ENCODE results near the gene LCAT.

The LCAT gene

DNA sequence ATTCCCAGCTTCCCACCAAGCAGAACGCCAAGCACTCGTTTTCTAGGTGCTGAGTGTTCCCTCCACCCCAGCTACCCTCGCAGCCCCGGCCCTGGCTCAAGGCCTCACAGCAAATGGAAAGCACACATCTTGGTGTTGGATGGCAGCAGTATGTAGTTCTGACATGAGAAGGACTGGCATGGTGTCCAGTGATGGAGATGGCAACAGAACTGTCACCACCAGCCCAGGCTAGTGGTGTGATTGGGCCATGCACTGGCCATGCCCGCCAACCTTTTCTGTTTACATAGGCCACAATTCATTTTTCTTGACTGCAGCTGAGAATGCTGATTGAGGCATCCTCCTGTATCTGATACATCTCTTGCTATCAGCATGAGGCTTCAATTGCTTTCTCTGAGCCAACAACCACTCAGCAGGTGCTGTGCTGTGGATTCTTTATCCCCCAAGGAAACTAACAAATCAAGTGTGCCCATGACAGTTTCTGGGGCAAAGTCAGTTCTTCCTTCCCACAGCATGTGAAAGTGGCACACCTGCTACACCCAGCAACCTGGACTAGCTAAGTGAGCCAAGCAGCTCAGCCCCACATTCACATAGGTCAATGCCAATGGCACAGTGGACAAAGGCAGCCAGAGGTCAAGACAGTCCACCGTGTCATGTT lies 20.7 kb upstream of the LCAT start:
- no peak overlapping the region for H3K4me3 ChIP-seq
- H3K27ac ChIP-seq, result no peak overlapping the region
- no peak for DNase-seq (ENCODE audit: low read depth, low spot score)
- H3K36me3 ChIP-seq (ENCODE audit: insufficient read depth, low read length), result no peaks in the 10 kb centered on the region
- TF ChIP-seq POLR2AphosphoS5 (IDR thresholded peaks at IDR 0.05; ENCODE audit: borderline replicate concordance, low read depth, low read length) (no peak), EZH2 (IDR thresholded peaks at IDR 0.05) (no peak), FOXP2 (optimal IDR thresholded peaks at IDR 0.05; ENCODE audit: control extremely low read depth, extremely low read length, insufficient read depth) (no peak)
- no peak overlapping the region for H3K9ac ChIP-seq (ENCODE audit: insufficient read length)
- no peaks in the 10 kb centered on the region for H3K9me3 ChIP-seq (ENCODE audit: low read depth, low read length)

DNA sequence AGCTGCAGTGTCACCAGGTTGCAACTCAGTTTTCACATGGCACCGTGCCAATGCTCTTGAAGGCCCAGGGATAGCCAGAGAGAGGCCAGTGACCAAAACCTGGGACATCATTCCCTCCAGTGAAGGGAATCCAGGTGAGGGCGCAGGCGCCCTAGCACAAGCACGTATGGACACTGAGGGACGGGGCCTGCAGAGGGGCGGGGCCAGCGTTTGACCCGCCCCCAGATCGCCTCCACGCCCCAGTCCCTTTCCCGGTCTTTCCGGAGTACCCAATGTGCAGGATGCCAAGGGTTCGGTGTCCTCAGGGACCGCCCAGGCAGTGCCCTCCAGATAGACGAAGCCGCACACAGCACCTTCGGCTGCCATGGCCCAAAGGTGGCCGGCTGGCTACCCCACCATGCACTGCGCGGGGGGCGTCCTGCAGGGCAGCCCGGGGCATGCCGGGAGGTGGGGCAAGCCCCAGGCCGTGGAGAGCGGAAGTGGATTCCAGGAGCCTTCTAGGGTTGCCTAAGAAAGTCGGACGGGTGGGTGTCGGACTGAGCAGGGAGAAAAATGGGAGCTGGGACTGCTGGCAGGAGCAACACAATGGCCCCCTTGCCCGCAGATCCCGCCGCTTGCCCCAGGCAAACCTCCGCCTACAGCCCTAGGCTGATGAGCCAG lies 19.9 kb upstream of the LCAT start:
- H3K9ac ChIP-seq (ENCODE audit: insufficient read length), result no peak overlapping the region
- no peak for TF ChIP-seq EZH2 (IDR thresholded peaks at IDR 0.05)
- TF ChIP-seq POLR2AphosphoS5 (IDR thresholded peaks at IDR 0.05; ENCODE audit: borderline replicate concordance, low read depth, low read length), result no peak
- no peak for TF ChIP-seq FOXP2 (optimal IDR thresholded peaks at IDR 0.05; ENCODE audit: control extremely low read depth, extremely low read length, insufficient read depth)
- DNase-seq (ENCODE audit: low read depth, low spot score), result no peak
- no peak overlapping the region for H3K27ac ChIP-seq
- no peaks in the 10 kb centered on the region for H3K36me3 ChIP-seq (ENCODE audit: insufficient read depth, low read length)
- H3K4me3 ChIP-seq, result no peak overlapping the region
- H3K9me3 ChIP-seq (ENCODE audit: low read depth, low read length), result no peaks in the 10 kb centered on the region

DNA sequence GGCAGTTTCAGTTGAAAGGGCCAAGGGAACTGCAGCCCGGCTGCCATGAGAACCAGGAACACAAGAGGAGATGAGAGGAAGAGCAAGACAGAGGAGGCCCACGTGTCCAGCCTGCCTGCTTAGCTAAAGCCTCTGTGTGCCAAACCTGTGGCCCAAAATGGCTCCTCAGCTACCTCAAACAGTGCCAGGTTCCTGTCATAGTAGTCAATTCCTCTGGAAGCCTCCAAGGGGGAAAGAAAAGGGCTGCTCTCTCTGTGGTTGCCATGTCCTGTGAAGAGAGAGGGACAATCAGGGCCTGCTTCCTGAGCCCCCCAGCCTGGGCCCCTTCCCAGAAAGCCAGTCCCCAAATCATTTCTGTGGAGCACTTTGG lies 19.4 kb upstream of the LCAT start:
- Histone ChIP-seq H3K9me3 (ENCODE audit: low read depth, low read length) (no peaks in the 10 kb centered on the region), H3K4me3 (no peak overlapping the region), H3K9ac (ENCODE audit: insufficient read length) (no peak overlapping the region), H3K36me3 (ENCODE audit: insufficient read depth, low read length) (no peaks in the 10 kb centered on the region), H3K27ac (no peak overlapping the region)
- TF ChIP-seq FOXP2 (optimal IDR thresholded peaks at IDR 0.05; ENCODE audit: control extremely low read depth, extremely low read length, insufficient read depth) (no peak), POLR2AphosphoS5 (IDR thresholded peaks at IDR 0.05; ENCODE audit: borderline replicate concordance, low read depth, low read length) (no peak), EZH2 (IDR thresholded peaks at IDR 0.05) (no peak)
- no peak for DNase-seq (ENCODE audit: low read depth, low spot score)

DNA sequence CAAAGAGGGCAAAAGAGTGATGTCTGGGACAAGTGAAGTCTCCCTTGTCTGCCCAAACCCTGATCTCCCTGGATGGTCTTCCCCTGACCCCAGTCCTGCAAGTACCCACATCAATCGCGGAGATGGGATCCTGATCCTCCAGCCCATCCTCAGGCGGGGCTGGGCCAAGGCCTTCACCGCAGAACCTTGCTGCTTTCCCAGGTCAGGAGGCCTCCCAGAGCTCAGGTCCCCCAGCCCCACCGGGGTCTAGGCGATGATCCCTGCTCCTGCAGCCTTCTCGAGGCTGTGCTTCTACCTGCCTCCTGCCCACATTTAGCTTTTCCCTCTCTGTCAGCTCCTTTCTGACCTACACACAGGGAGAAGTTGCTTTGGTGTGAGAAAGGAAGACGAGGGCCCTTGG lies 18.2 kb upstream of the LCAT start:
- Histone ChIP-seq H3K9me3 (ENCODE audit: low read depth, low read length) (no peaks in the 10 kb centered on the region), H3K27ac (no peak overlapping the region), H3K9ac (ENCODE audit: insufficient read length) (no peak overlapping the region), H3K4me3 (no peak overlapping the region), H3K36me3 (ENCODE audit: insufficient read depth, low read length) (no peaks in the 10 kb centered on the region)
- DNase-seq (ENCODE audit: low read depth, low spot score), result no peak
- no peak for TF ChIP-seq EZH2 (IDR thresholded peaks at IDR 0.05)

DNA sequence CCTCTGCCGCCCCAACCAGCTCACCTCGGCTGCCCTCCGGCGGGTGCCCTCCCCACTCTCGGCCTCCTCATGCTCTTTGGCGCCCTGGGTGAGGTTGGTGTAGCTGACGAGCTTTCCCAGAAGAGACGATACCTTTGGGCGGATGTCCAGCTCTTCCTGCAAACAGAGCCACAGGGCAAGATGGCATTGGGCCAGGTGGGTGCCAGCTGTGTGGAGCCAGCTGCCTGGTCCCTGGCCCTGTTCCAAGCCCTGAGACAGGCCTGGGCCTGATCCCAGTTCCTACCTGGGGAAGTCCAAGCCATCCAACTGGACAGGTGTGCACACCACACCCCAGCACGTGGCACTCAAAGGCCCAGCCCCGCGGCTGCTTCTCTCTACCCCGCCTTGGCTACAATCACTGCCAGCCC lies 17.6 kb upstream of the LCAT start:
- no peak for DNase-seq (ENCODE audit: low read depth, low spot score)
- TF ChIP-seq POLR2AphosphoS5 (IDR thresholded peaks at IDR 0.05; ENCODE audit: borderline replicate concordance, low read depth, low read length) (no peak), FOXP2 (optimal IDR thresholded peaks at IDR 0.05; ENCODE audit: control extremely low read depth, extremely low read length, insufficient read depth) (no peak), EZH2 (IDR thresholded peaks at IDR 0.05) (no peak)
- Histone ChIP-seq H3K9ac (ENCODE audit: insufficient read length) (no peak overlapping the region), H3K27ac (no peak overlapping the region), H3K36me3 (ENCODE audit: insufficient read depth, low read length) (no peaks in the 10 kb centered on the region), H3K9me3 (ENCODE audit: low read depth, low read length) (no peaks in the 10 kb centered on the region), H3K4me3 (no peak overlapping the region)

DNA sequence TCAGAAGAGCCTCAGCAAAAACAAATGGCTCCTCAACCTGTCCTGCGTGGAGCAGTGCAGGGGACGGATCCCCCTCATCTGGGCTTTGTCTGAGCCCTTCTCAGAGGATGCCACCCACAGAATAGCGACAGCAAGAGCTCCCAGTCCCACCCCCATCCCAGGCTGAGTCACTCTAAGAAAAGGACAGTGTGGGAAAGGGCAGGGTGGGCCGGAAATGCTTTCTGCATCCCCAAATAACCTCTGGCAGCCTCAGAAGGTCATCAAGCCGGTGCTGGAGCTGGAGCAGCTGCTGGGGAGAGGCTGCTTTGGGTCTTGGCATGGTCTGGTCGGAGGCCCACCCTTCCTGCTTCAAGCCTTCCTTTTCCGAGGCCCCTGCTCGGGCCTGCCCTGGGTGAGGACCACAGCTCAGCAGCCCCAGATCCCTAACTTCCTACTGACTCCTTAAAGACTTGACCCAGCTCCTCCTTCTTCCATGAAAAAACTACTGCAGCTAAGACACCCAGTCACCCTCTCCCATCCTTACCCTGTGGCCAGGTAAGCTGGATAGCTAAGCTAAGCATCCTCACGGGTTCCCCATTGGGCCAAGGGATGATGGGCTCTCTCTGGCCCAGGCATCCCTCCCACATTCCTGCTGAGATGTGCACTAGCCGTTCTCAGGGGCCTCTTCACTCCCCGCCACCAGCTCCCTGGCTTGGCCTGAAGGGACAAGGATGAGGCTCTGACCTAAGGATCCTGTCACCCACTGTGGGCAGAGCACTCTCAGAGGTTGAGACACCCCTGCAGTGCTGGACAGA lies 15.8 kb upstream of the LCAT start:
- Histone ChIP-seq H3K27ac (no peak overlapping the region), H3K4me3 (no peak overlapping the region), H3K36me3 (ENCODE audit: insufficient read depth, low read length) (no peaks in the 10 kb centered on the region)

DNA sequence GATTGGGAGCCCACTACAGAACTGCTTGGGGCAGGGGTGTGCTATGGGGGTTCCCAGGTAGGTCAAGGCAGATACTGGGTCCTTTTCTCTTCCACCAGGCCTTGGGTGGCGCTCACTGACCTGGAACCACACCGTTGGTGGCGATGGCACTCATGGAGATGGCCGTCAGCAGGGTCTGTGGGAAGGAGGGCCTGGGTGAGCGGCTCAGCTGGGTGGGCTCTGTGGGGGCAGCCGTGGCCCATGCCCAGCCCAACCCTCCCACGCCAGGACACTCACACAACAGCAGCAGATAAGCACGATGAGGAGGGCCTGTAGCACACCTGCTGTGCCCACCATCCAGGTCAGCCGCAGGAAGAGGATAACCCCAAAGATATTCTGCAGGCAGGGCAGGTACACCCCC lies 13.7 kb upstream of the LCAT start:
- H3K9me3 ChIP-seq (ENCODE audit: low read depth, low read length), result no peaks in the 10 kb centered on the region
- no peak for DNase-seq (ENCODE audit: low read depth, low spot score)
- H3K4me3 ChIP-seq, result no peak overlapping the region
- H3K36me3 ChIP-seq (ENCODE audit: insufficient read depth, low read length), result no peaks in the 10 kb centered on the region
- no peak overlapping the region for H3K27ac ChIP-seq
- H3K9ac ChIP-seq (ENCODE audit: insufficient read length), result no peak overlapping the region
- no peak for TF ChIP-seq POLR2AphosphoS5 (IDR thresholded peaks at IDR 0.05; ENCODE audit: borderline replicate concordance, low read depth, low read length)
- no peak for TF ChIP-seq FOXP2 (optimal IDR thresholded peaks at IDR 0.05; ENCODE audit: control extremely low read depth, extremely low read length, insufficient read depth)

More for the DNA sequence above, 15.8 kb upstream of the LCAT start:
- Histone ChIP-seq H3K9ac (ENCODE audit: insufficient read length) (no peak overlapping the region), H3K9me3 (ENCODE audit: low read depth, low read length) (no peaks in the 10 kb centered on the region)
- DNase-seq (ENCODE audit: low read depth, low spot score), result no peak
- TF ChIP-seq POLR2AphosphoS5 (IDR thresholded peaks at IDR 0.05; ENCODE audit: borderline replicate concordance, low read depth, low read length), result no peak
- TF ChIP-seq FOXP2 (optimal IDR thresholded peaks at IDR 0.05; ENCODE audit: control extremely low read depth, extremely low read length, insufficient read depth), result no peak
- no peak for TF ChIP-seq EZH2 (IDR thresholded peaks at IDR 0.05)

DNA sequence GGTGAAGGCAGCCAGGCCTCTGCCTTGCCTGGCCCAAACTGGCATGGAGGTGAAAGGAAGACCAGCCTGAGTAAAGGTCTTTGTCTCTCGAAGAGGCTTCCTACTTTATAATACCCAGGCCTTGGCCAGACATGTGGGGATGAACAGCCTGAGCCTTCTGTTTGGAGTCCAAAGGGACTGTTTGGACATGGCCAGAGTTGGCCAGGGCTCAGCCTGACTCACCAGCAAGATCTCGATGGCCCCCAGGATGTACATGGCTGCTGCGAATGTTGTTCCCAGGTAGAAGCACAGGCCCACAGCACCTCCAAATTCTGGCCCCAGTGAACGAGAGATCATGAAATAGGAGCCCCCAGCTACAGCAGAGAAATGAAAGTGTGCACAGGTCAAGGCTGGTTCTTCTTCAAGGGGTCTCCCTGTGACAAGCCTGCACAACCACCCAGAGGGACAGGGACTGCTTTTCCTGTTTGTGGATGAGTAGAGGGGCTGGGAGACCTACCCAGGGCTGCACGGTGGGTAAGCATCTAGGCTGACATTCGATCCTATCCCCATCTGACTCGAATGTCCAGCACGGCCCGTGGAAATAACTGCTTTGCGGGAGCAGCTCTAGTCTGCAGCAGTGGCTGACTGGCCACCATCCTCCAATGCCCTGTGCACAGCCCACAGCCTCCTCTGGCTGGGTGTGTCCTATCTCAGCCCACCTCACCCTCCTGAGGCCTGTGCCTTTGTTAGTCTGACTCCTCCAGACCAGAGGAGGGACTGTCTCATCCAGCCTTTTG lies 10.7 kb upstream of the LCAT start:
- Histone ChIP-seq H3K9ac (ENCODE audit: insufficient read length) (no peak overlapping the region), H3K27ac (no peak overlapping the region), H3K36me3 (ENCODE audit: insufficient read depth, low read length) (no peaks in the 10 kb centered on the region), H3K9me3 (ENCODE audit: low read depth, low read length) (no peaks in the 10 kb centered on the region), H3K4me3 (no peak overlapping the region)
- no peak for DNase-seq (ENCODE audit: low read depth, low spot score)
- no peak for TF ChIP-seq EZH2 (IDR thresholded peaks at IDR 0.05)
- TF ChIP-seq POLR2AphosphoS5 (IDR thresholded peaks at IDR 0.05; ENCODE audit: borderline replicate concordance, low read depth, low read length), result no peak
- no peak for TF ChIP-seq FOXP2 (optimal IDR thresholded peaks at IDR 0.05; ENCODE audit: control extremely low read depth, extremely low read length, insufficient read depth)
